HCT116 (cell line): Measurements from ENCODE around the gene MIA3.

Experiments
- CTCF ChIP-seq, 3 experiments: fragments of 200-600 bp in 1 of 3; sonication (generic) in 1 of 3; IDR thresholded peaks in 2 of 3; conservative IDR thresholded peaks in 1 of 3; 2 replicates each; pipeline ENCODE4 v1.5.1; 2012 to 2017; ENCODE audit warnings: low read depth in 2 of 3, low read length in 2 of 3, antibody characterized with exemption in 1 of 3, borderline replicate concordance in 1 of 3, control low read depth in 1 of 3, mild to moderate bottlenecking in 1 of 3, mixed read lengths in 1 of 3, mixed run types in 1 of 3, moderate library complexity in 1 of 3; ENCODE audit not compliant: insufficient read depth in 1 of 3
- POLR2A ChIP-seq: IDR thresholded peaks from 2 replicates; pipeline ENCODE4 v1.7.0; 2011; ENCODE audit warnings: borderline replicate concordance; ENCODE audit not compliant: insufficient read depth, insufficient read length; ENCODE audit errors: extremely low read depth
- REST ChIP-seq: IDR thresholded peaks from 2 replicates; pipeline ENCODE4 v1.6.1; 2012; ENCODE audit warnings: low read depth

- TF ChIP-seq CTCF (IDR thresholded peaks at IDR 0.05 in 2 of 3, conservative IDR thresholded peaks at IDR 0.05 in 1 of 3; ENCODE audit: borderline replicate concordance in 1 of 3, insufficient read depth in 1 of 3, low read depth in 2 of 3, low read length in 2 of 3) (no peak), POLR2A (no peak), REST (no peak)
Observed at GRCh38 chr1:222665964-222666363, 48.1 kb downstream of the MIA3 start.
